Epithelial cell of proximal tubule (primary cell): ENCODE data around the gene CDH4. TPM values are rescaled to one million over a fixed set of nuclear protein-coding genes. Genes with fewer than 3 reads are reported as not detected.

Experiments
- DNase-seq: peaks from one replicate; pipeline ENCODE4 v3.0.0-alpha.2; 2011; ENCODE audit warnings: low read depth
- H3K4me3 ChIP-seq: 2 replicates; pipeline ENCODE4 v1.5.1; 2011; ENCODE audit warnings: low read depth, mild to moderate bottlenecking, low read length
- CTCF ChIP-seq: conservative IDR thresholded peaks from 2 replicates; pipeline ENCODE4 v1.5.1; 2012; ENCODE audit warnings: low read depth, mild to moderate bottlenecking, low read length
- total RNA-seq: library from RNA; depleted of rRNA; stranded (reverse); fragments of >200 nt; gene quantifications from 2 replicates; pipeline ENCODE4 v1.2.3, GENCODE V29; 2015

CDH4 gene
- total RNA-seq, 1 donor from 2014 or later, result 17.1 TPM

GRCh38 chr20:61314326-61315010 lies 62.4 kb downstream of the CDH4 start:
- no peak for DNase-seq
- H3K4me3 ChIP-seq, result no peak overlapping the region
- TF ChIP-seq CTCF, result no peak

- no peak overlapping the region for H3K4me3 ChIP-seq
- no peak for DNase-seq
- TF ChIP-seq CTCF, result no peak
These were observed 63.3 kb downstream of the CDH4 start for GRCh38 chr20:61315319-61315718.

GRCh38 chr20:61316346-61316745 lies 64.3 kb downstream of the CDH4 start:
- no peak for DNase-seq
- H3K4me3 ChIP-seq, result no peak overlapping the region
- TF ChIP-seq CTCF, result no peak

GRCh38 chr20:61317966-61318530 lies 66.0 kb downstream of the CDH4 start:
- TF ChIP-seq CTCF, result no peak
- DNase-seq, result no peak
- no peak overlapping the region for H3K4me3 ChIP-seq

- no peak overlapping the region for H3K4me3 ChIP-seq
- no peak for TF ChIP-seq CTCF
- DNase-seq, result no peak
These were observed 68.8 kb downstream of the CDH4 start for GRCh38 chr20:61320691-61321425.

GRCh38 chr20:61321481-61321880 lies 69.4 kb downstream of the CDH4 start:
- no peak for TF ChIP-seq CTCF
- DNase-seq, result no peak
- H3K4me3 ChIP-seq, result no peak overlapping the region
